GM23338 (cell line): ENCODE data around the gene MLEC. TPM values are rescaled to one million over a fixed set of nuclear protein-coding genes. Genes with fewer than 3 reads are reported as not detected.

Experiments used
- ATAC-seq: fragments of 200-7000 bp; cut with Tn5 transposase; 3 replicates; pipeline ENCODE4 v1.9.1; 2020
- DNase-seq: peaks from one replicate; pipeline ENCODE4 v3.0.0-alpha.2; 2015; ENCODE audit warnings: low spot score
- H2AFZ ChIP-seq: fragments of 200-600 bp; sonication (generic); 2 replicates; pipeline ENCODE4 v1.8.0; 2016; ENCODE audit warnings: antibody characterized with exemption, mild to moderate bottlenecking, moderate library complexity
- H3F3A ChIP-seq: fragments of 200-600 bp; sonication (generic); replicated peaks from 2 replicates; pipeline ENCODE4 v1.8.0; 2017; ENCODE audit warnings: antibody characterized with exemption, mixed run types, low read depth
- H3K27ac ChIP-seq: fragments of 200-600 bp; sonication (generic); 2 replicates; pipeline ENCODE4 v1.6.1; 2016; ENCODE audit warnings: low read depth
- H3K27me3 ChIP-seq: fragments of 200-600 bp; sonication (generic); 2 replicates; pipeline ENCODE4 v1.8.0; 2016; ENCODE audit warnings: mild to moderate bottlenecking, mixed run types, moderate library complexity; ENCODE audit not compliant: insufficient read depth
- H3K36me3 ChIP-seq: fragments of 200-600 bp; sonication (generic); 2 replicates; pipeline ENCODE4 v1.8.0; 2016; ENCODE audit warnings: mild to moderate bottlenecking; ENCODE audit not compliant: insufficient read depth
- H3K4me1 ChIP-seq: fragments of 200-600 bp; sonication (generic); 2 replicates; pipeline ENCODE4 v1.8.0; 2016; ENCODE audit warnings: mild to moderate bottlenecking, moderate library complexity; ENCODE audit not compliant: insufficient read depth
- H3K4me2 ChIP-seq: fragments of 200-600 bp; sonication (generic); 2 replicates; pipeline ENCODE4 v1.7.1; 2017; ENCODE audit warnings: mixed run types
- H3K4me3 ChIP-seq: fragments of 200-600 bp; sonication (generic); 2 replicates; pipeline ENCODE4 v1.6.1; 2016; ENCODE audit warnings: mixed run types
- H3K79me2 ChIP-seq: fragments of 200-600 bp; sonication (generic); replicated peaks from 2 replicates; pipeline ENCODE4 v1.8.0; 2017; ENCODE audit warnings: mild to moderate bottlenecking; ENCODE audit not compliant: insufficient read depth
- H3K9me2 ChIP-seq: fragments of 200-600 bp; sonication (generic); 2 replicates; pipeline ENCODE4 v1.8.0; 2017; ENCODE audit not compliant: insufficient read depth
- H4K20me1 ChIP-seq: fragments of 200-600 bp; sonication (generic); replicated peaks from 2 replicates; pipeline ENCODE4 v1.8.0; 2017; ENCODE audit warnings: mild to moderate bottlenecking; ENCODE audit not compliant: insufficient read depth
- H3K27ac Mint-ChIP-seq: 2 replicates; pipeline ENCODE4 v1.8.0; 2020; ENCODE audit warnings: inconsistent platforms, mild to moderate bottlenecking, moderate library complexity, mixed read lengths
- H3K27me3 Mint-ChIP-seq: 3 replicates; pipeline ENCODE4 v1.8.0; 2022; ENCODE audit warnings: low read depth, mild to moderate bottlenecking, moderate library complexity, mixed read lengths, inconsistent platforms; ENCODE audit not compliant: insufficient read depth, poor library complexity
- H3K36me3 Mint-ChIP-seq: 3 replicates; pipeline ENCODE4 v1.8.0; 2021; ENCODE audit warnings: low read depth, mild to moderate bottlenecking, inconsistent platforms, moderate library complexity, mixed read lengths
- H3K4me1 Mint-ChIP-seq: 3 replicates; pipeline ENCODE4 v1.8.0; 2020; ENCODE audit warnings: mild to moderate bottlenecking, inconsistent platforms, mixed read lengths
- H3K4me3 Mint-ChIP-seq: 3 replicates; pipeline ENCODE4 v1.8.0; 2021; ENCODE audit warnings: moderate library complexity, mild to moderate bottlenecking, inconsistent platforms, mixed read lengths
- H3K9me3 Mint-ChIP-seq: 3 replicates; pipeline ENCODE4 v1.8.0; 2020; ENCODE audit warnings: moderate library complexity, mild to moderate bottlenecking, inconsistent platforms, mixed read lengths
- CREB1 ChIP-seq: fragments of 250-450 bp; sonication (Bioruptor Pico); IDR thresholded peaks from 2 replicates; pipeline ENCODE4 v1.5.0; 2020; ENCODE audit warnings: low read depth, mild to moderate bottlenecking, moderate library complexity
- CTCF ChIP-seq, 2 experiments: fragments of 200-600 bp in 1 of 2; sonication (generic) in 1 of 2; conservative IDR thresholded peaks; 2 replicates each; pipeline versions ENCODE4 v1.5.1 to v1.6.1; 2016 to 2017; ENCODE audit warnings: antibody characterized with exemption in 2 of 2, low read depth in 2 of 2, mild to moderate bottlenecking in 2 of 2, moderate library complexity in 1 of 2
- EZH2 ChIP-seq: fragments of 200-600 bp; sonication (generic); IDR thresholded peaks from one replicate; pipeline ENCODE4 v1.8.0; 2017; ENCODE audit warnings: antibody characterized with exemption, mild to moderate bottlenecking, low read depth; ENCODE audit not compliant: unreplicated experiment
- EZH2phosphoT487 ChIP-seq: fragments of 200-600 bp; sonication (generic); IDR thresholded peaks from one replicate; pipeline ENCODE4 v1.8.1; 2018; ENCODE audit warnings: antibody characterized with exemption; ENCODE audit not compliant: unreplicated experiment
- JUNB ChIP-seq: IDR thresholded peaks from one replicate; pipeline ENCODE4 v1.6.1; 2016; ENCODE audit warnings: antibody characterized with exemption; ENCODE audit not compliant: unreplicated experiment
- NANOG ChIP-seq: IDR thresholded peaks from 2 replicates; pipeline ENCODE4 v1.6.1; 2016; ENCODE audit warnings: antibody characterized with exemption, borderline replicate concordance
- POLR2AphosphoS5 ChIP-seq: IDR thresholded peaks from 2 replicates; pipeline ENCODE4 v1.6.1; 2016; ENCODE audit warnings: antibody characterized with exemption, low read depth
- STAT1 ChIP-seq: IDR thresholded peaks from one replicate; pipeline ENCODE4 v1.6.1; 2016; ENCODE audit warnings: antibody characterized with exemption; ENCODE audit not compliant: unreplicated experiment
- ZNF114 ChIP-seq: fragments of 250-450 bp; sonication (Bioruptor Pico); IDR thresholded peaks from 2 replicates; pipeline ENCODE4 v1.5.0; 2020; ENCODE audit warnings: mild to moderate bottlenecking, moderate library complexity
- ZNF331 ChIP-seq: fragments of 250-450 bp; sonication (Bioruptor Pico); IDR thresholded peaks from 2 replicates; pipeline ENCODE4 v1.5.0; 2020; ENCODE audit warnings: low read depth, mild to moderate bottlenecking, moderate library complexity
- polyA plus RNA-seq: library from polyadenylated mRNA; unstranded; fragments of >200 nt; fragmentation: Nextera tagmentation; extraction: Ambion mirVana; gene quantifications from 2 replicates; pipeline ENCODE4 v1.2.1, GENCODE V29; 2016
- total RNA-seq: library from RNA; depleted of rRNA; stranded (reverse); fragments of >200 nt; shearing (Covaris generic); gene quantifications from 2 replicates; pipeline ENCODE4 v1.2.3, GENCODE V29; 2014
- TF ChIP-seq, protein P1 (sequence below): IDR thresholded peaks from one replicate; pipeline ENCODE4 v1.6.1; 2018; ENCODE audit warnings: antibody characterized with exemption; ENCODE audit not compliant: unreplicated experiment
- TF ChIP-seq, protein P2 (sequence below): fragments of 250-450 bp; sonication (Bioruptor Pico); IDR thresholded peaks from 2 replicates; pipeline ENCODE4 v1.5.0; 2020; ENCODE audit warnings: mild to moderate bottlenecking, moderate library complexity
- TF ChIP-seq, protein P3 (sequence below): IDR thresholded peaks from 2 replicates; pipeline ENCODE4 v1.6.1; 2016; ENCODE audit warnings: antibody characterized with exemption

The MLEC gene
- total and polyA plus RNA-seq, 2 experiments from 2014 or later, result 225 to 264 TPM

GRCh38 chr12:120677765-120678473 lies 9.0 kb upstream of the MLEC start:
- H3K27ac Mint-ChIP-seq, result no peak overlapping the region
- no peaks in the 10 kb centered on the region for H3K9me3 Mint-ChIP-seq
- no peak overlapping the region for H2AFZ ChIP-seq
- H3F3A ChIP-seq, result no peaks in the 10 kb centered on the region
- TF ChIP-seq ZNF331 (no peak), JUNB (no peak), EZH2 (no peak), CREB1 (CRISPR knock-in tag) (no peak), STAT1 (no peak), POLR2AphosphoS5 (no peak), EZH2phosphoT487 (no peak), NANOG (no peak), CTCF (conservative IDR thresholded peaks at IDR 0.05; ENCODE audit: low read depth in 2 of 2) (no peak), ZNF114 (CRISPR knock-in tag) (no peak)
- TF ChIP-seq, protein P1, sequence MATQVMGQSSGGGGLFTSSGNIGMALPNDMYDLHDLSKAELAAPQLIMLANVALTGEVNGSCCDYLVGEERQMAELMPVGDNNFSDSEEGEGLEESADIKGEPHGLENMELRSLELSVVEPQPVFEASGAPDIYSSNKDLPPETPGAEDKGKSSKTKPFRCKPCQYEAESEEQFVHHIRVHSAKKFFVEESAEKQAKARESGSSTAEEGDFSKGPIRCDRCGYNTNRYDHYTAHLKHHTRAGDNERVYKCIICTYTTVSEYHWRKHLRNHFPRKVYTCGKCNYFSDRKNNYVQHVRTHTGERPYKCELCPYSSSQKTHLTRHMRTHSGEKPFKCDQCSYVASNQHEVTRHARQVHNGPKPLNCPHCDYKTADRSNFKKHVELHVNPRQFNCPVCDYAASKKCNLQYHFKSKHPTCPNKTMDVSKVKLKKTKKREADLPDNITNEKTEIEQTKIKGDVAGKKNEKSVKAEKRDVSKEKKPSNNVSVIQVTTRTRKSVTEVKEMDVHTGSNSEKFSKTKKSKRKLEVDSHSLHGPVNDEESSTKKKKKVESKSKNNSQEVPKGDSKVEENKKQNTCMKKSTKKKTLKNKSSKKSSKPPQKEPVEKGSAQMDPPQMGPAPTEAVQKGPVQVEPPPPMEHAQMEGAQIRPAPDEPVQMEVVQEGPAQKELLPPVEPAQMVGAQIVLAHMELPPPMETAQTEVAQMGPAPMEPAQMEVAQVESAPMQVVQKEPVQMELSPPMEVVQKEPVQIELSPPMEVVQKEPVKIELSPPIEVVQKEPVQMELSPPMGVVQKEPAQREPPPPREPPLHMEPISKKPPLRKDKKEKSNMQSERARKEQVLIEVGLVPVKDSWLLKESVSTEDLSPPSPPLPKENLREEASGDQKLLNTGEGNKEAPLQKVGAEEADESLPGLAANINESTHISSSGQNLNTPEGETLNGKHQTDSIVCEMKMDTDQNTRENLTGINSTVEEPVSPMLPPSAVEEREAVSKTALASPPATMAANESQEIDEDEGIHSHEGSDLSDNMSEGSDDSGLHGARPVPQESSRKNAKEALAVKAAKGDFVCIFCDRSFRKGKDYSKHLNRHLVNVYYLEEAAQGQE, result no peak
- TF ChIP-seq, protein P2, sequence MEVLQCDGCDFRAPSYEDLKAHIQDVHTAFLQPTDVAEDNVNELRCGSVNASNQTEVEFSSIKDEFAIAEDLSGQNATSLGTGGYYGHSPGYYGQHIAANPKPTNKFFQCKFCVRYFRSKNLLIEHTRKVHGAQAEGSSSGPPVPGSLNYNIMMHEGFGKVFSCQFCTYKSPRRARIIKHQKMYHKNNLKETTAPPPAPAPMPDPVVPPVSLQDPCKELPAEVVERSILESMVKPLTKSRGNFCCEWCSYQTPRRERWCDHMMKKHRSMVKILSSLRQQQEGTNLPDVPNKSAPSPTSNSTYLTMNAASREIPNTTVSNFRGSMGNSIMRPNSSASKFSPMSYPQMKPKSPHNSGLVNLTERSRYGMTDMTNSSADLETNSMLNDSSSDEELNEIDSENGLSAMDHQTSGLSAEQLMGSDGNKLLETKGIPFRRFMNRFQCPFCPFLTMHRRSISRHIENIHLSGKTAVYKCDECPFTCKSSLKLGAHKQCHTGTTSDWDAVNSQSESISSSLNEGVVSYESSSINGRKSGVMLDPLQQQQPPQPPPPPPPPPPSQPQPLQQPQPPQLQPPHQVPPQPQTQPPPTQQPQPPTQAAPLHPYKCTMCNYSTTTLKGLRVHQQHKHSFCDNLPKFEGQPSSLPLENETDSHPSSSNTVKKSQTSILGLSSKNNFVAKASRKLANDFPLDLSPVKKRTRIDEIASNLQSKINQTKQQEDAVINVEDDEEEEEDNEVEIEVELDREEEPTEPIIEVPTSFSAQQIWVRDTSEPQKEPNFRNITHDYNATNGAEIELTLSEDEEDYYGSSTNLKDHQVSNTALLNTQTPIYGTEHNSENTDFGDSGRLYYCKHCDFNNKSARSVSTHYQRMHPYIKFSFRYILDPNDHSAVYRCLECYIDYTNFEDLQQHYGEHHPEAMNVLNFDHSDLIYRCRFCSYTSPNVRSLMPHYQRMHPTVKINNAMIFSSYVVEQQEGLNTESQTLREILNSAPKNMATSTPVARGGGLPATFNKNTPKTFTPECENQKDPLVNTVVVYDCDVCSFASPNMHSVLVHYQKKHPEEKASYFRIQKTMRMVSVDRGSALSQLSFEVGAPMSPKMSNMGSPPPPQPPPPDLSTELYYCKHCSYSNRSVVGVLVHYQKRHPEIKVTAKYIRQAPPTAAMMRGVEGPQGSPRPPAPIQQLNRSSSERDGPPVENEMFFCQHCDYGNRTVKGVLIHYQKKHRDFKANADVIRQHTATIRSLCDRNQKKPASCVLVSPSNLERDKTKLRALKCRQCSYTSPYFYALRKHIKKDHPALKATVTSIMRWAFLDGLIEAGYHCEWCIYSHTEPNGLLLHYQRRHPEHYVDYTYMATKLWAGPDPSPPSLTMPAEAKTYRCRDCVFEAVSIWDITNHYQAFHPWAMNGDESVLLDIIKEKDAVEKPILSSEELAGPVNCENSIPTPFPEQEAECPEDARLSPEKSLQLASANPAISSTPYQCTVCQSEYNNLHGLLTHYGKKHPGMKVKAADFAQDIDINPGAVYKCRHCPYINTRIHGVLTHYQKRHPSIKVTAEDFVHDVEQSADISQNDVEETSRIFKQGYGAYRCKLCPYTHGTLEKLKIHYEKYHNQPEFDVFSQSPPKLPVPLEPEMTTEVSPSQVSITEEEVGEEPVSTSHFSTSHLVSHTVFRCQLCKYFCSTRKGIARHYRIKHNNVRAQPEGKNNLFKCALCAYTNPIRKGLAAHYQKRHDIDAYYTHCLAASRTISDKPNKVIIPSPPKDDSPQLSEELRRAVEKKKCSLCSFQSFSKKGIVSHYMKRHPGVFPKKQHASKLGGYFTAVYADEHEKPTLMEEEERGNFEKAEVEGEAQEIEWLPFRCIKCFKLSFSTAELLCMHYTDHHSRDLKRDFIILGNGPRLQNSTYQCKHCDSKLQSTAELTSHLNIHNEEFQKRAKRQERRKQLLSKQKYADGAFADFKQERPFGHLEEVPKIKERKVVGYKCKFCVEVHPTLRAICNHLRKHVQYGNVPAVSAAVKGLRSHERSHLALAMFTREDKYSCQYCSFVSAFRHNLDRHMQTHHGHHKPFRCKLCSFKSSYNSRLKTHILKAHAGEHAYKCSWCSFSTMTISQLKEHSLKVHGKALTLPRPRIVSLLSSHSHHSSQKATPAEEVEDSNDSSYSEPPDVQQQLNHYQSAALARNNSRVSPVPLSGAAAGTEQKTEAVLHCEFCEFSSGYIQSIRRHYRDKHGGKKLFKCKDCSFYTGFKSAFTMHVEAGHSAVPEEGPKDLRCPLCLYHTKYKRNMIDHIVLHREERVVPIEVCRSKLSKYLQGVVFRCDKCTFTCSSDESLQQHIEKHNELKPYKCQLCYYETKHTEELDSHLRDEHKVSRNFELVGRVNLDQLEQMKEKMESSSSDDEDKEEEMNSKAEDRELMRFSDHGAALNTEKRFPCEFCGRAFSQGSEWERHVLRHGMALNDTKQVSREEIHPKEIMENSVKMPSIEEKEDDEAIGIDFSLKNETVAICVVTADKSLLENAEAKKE (CRISPR knock-in tag), result no peak
- TF ChIP-seq, protein P3, sequence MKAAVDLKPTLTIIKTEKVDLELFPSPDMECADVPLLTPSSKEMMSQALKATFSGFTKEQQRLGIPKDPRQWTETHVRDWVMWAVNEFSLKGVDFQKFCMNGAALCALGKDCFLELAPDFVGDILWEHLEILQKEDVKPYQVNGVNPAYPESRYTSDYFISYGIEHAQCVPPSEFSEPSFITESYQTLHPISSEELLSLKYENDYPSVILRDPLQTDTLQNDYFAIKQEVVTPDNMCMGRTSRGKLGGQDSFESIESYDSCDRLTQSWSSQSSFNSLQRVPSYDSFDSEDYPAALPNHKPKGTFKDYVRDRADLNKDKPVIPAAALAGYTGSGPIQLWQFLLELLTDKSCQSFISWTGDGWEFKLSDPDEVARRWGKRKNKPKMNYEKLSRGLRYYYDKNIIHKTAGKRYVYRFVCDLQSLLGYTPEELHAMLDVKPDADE, result no peak
- H4K20me1 ChIP-seq, result no peaks in the 10 kb centered on the region
- H3K27ac ChIP-seq, result no peak overlapping the region
- DNase-seq (no peak), ATAC-seq (no peak)
- H3K4me3 ChIP-seq, result no peak overlapping the region
- no peaks in the 10 kb centered on the region for H3K27me3 ChIP-seq
- H3K4me1 Mint-ChIP-seq, result peaks cover 4% of the 10 kb centered on the region
- no peaks in the 10 kb centered on the region for H3K79me2 ChIP-seq
- no peaks in the 10 kb centered on the region for H3K9me2 ChIP-seq
- H3K36me3 ChIP-seq, result no peaks in the 10 kb centered on the region
- no peak overlapping the region for H3K4me2 ChIP-seq
- H3K36me3 Mint-ChIP-seq, result no peaks in the 10 kb centered on the region
- H3K27me3 Mint-ChIP-seq, result peaks cover 5% of the 10 kb centered on the region
- H3K4me3 Mint-ChIP-seq, result no peak overlapping the region
- peaks cover 5% of the 10 kb centered on the region; the same call in 1 of the 2 replicates for H3K4me1 ChIP-seq
